Parathyroid adenoma (tissue), 2 donors: ENCODE results near the gene CCDC69.

ENCODE experiments used
- H2AFZ ChIP-seq: fragments of 300-600 bp; sonication (generic); one replicate; pipeline ENCODE4 v1.7.0; 2017; ENCODE audit warnings: antibody characterized with exemption, mild to moderate bottlenecking
- H3K27ac ChIP-seq: fragments of 300-600 bp; sonication (generic); one replicate; pipeline ENCODE4 v1.7.0; 2017
- H3K27me3 ChIP-seq: fragments of 300-600 bp; sonication (generic); one replicate; pipeline ENCODE4 v1.7.0; 2017; ENCODE audit warnings: low read length; ENCODE audit not compliant: control insufficient read depth, insufficient read depth
- H3K36me3 ChIP-seq: fragments of 300-600 bp; sonication (generic); one replicate; pipeline ENCODE4 v1.7.0; 2017; ENCODE audit warnings: low read length; ENCODE audit not compliant: control insufficient read depth, insufficient read depth
- H3K4me1 ChIP-seq: fragments of 300-600 bp; sonication (generic); one replicate; pipeline ENCODE4 v1.7.0; 2017; ENCODE audit warnings: control low read depth
- H3K4me2 ChIP-seq: fragments of 300-600 bp; sonication (generic); one replicate; pipeline ENCODE4 v1.7.0; 2017; ENCODE audit warnings: low read length
- H3K4me3 ChIP-seq: fragments of 300-600 bp; sonication (generic); one replicate; pipeline ENCODE4 v1.7.0; 2017; ENCODE audit warnings: low read depth, low read length
- H3K79me2 ChIP-seq: fragments of 300-600 bp; sonication (generic); one replicate; pipeline ENCODE4 v1.7.0; 2017; ENCODE audit warnings: control low read depth
- H3K9ac ChIP-seq: fragments of 300-600 bp; sonication (generic); one replicate; pipeline ENCODE4 v1.7.0; 2017; ENCODE audit warnings: mild to moderate bottlenecking
- H3K9me3 ChIP-seq: fragments of 300-600 bp; sonication (generic); one replicate; pipeline ENCODE4 v1.7.0; 2017; ENCODE audit warnings: low read length; ENCODE audit not compliant: control insufficient read depth
- CTCF ChIP-seq: fragments of 300-600 bp; sonication (generic); IDR thresholded peaks from one replicate; pipeline ENCODE4 v1.7.0; 2017; ENCODE audit warnings: antibody characterized with exemption, mild to moderate bottlenecking
- donor health status: primary hyperparathyroidism.

CCDC69 gene

GRCh38 chr5:151252762-151253604, 29.1 kb upstream of the CCDC69 start, which contains the start of gene GM2A:
Gene GM2A, plus strand, starts transcription at chr5:151253185. Its CDS starts 32 bp downstream, at chr5:151253217.
- H3K4me2 ChIP-seq = peak within 1 kb of the TSS; percentile 87
- H3K27me3 ChIP-seq = no peaks in the 10 kb centered on the region
- H3K9me3 ChIP-seq = no peaks in the 10 kb centered on the region
- no peak for TF ChIP-seq CTCF
- H3K27ac ChIP-seq = peak within 1 kb of the TSS; percentile 60
- peaks cover 6% of the 10 kb centered on the region for H3K4me1 ChIP-seq
- peaks cover 27% of the 10 kb centered on the region for H3K79me2 ChIP-seq
- no peaks in the 10 kb centered on the region for H3K36me3 ChIP-seq
- peak within 1 kb of the TSS; percentile 94 for H2AFZ ChIP-seq
- no peak within 1 kb of the TSS for H3K9ac ChIP-seq
- H3K4me3 ChIP-seq = peak within 1 kb of the TSS; percentile 80

GRCh38 chr5:151251621-151252020, 27.7 kb upstream of the CCDC69 start:
- Histone ChIP-seq H3K79me2 (peaks cover 24% of the 10 kb centered on the region), H3K9ac (no peak overlapping the region), H3K4me2 (no peak overlapping the region), H3K27me3 (no peaks in the 10 kb centered on the region), H3K4me3 (no peak overlapping the region), H2AFZ (no peak overlapping the region), H3K36me3 (no peaks in the 10 kb centered on the region), H3K4me1 (peaks cover 6% of the 10 kb centered on the region), H3K27ac (no peak overlapping the region), H3K9me3 (no peaks in the 10 kb centered on the region)
- TF ChIP-seq CTCF = no peak

- no peaks in the 10 kb centered on the region for H3K9me3 ChIP-seq
- H3K27ac ChIP-seq = no peak overlapping the region
- H3K27me3 ChIP-seq = no peaks in the 10 kb centered on the region
- TF ChIP-seq CTCF = no peak
- peak overlapping the region; percentile 3 for H2AFZ ChIP-seq
- H3K4me1 ChIP-seq = peaks cover 6% of the 10 kb centered on the region
- no peak overlapping the region for H3K4me3 ChIP-seq
- no peak overlapping the region for H3K4me2 ChIP-seq
- H3K79me2 ChIP-seq = peaks cover 23% of the 10 kb centered on the region
- H3K36me3 ChIP-seq = no peaks in the 10 kb centered on the region
- no peak overlapping the region for H3K9ac ChIP-seq
These were observed 27.2 kb upstream of the CCDC69 start for GRCh38 chr5:151251001-151251551.

GRCh38 chr5:151250346-151251000, 26.6 kb upstream of the CCDC69 start:
- peaks cover 17% of the 10 kb centered on the region for H3K79me2 ChIP-seq
- H3K4me3 ChIP-seq = no peak overlapping the region
- no peaks in the 10 kb centered on the region for H3K36me3 ChIP-seq
- TF ChIP-seq CTCF = no peak
- no peak overlapping the region for H3K4me2 ChIP-seq
- no peaks in the 10 kb centered on the region for H3K9me3 ChIP-seq
- H3K27ac ChIP-seq = no peak overlapping the region
- no peaks in the 10 kb centered on the region for H3K27me3 ChIP-seq
- H3K4me1 ChIP-seq = peaks cover 6% of the 10 kb centered on the region
- peak overlapping the region; percentile 3 for H2AFZ ChIP-seq
- H3K9ac ChIP-seq = no peak overlapping the region
